ENCODE data around the gene DNM3.

- TF ChIP-seq CTCF (conservative IDR thresholded peaks at IDR 0.05 in 1 of 2, IDR thresholded peaks at IDR 0.05 in 1 of 2; ENCODE audit: extremely low read depth in 1 of 2, insufficient read depth in 1 of 2, low read depth in 1 of 2, low read length in 2 of 2) (no peak), EZH2 (IDR thresholded peaks at IDR 0.05; ENCODE audit: borderline replicate concordance, low read length) (no peak)
These were observed 579.1 kb downstream of the DNM3 start, which contains the start of gene C1orf105 for GRCh38 chr1:172420385-172420784.
